ENCODE results near the gene TMEM175. TPM values are rescaled to one million over a fixed set of nuclear protein-coding genes. Genes with fewer than 3 reads are reported as not detected.
A peak's percentile ranks its signal among the peaks of the same experiment; 100 is the strongest.

TMEM175 gene
- total RNA-seq, 1 donor from 2014 or later, result 8.5 TPM

- no peak for DNase-seq (ENCODE audit: low read depth in 2 of 2)
Measured at GRCh38 chr4:898869-899555, 33.2 kb upstream of the TMEM175 start.

- DNase-seq (ENCODE audit: low read depth in 2 of 2), result no peak
Measured at GRCh38 chr4:899556-899906, 32.7 kb upstream of the TMEM175 start.

GRCh38 chr4:900073-900472 is 32.2 kb upstream of the TMEM175 start:
- no peak for DNase-seq (ENCODE audit: low read depth in 2 of 2)

DNA sequence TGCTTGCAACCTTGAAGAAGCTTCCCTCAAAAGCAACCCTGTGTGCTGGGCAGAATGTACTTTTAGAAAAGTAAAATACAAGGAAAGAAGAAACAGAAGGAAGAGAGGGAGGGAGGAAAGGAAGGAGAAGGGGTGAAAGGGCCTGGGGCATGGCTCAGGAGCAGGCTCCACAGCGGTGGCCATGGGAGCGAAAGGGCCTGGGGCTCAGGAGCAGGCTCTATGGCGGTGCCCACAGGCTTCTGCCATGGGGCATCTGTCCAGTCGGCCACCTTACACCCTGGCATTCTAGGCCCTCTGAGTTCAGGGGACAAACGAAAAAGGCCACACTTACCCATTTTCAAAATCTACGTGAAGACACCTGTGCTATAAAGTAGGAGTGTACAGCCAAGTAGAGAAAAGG is 31.5 kb upstream of the TMEM175 start:
- no peak for DNase-seq (ENCODE audit: low read depth in 2 of 2)

DNA sequence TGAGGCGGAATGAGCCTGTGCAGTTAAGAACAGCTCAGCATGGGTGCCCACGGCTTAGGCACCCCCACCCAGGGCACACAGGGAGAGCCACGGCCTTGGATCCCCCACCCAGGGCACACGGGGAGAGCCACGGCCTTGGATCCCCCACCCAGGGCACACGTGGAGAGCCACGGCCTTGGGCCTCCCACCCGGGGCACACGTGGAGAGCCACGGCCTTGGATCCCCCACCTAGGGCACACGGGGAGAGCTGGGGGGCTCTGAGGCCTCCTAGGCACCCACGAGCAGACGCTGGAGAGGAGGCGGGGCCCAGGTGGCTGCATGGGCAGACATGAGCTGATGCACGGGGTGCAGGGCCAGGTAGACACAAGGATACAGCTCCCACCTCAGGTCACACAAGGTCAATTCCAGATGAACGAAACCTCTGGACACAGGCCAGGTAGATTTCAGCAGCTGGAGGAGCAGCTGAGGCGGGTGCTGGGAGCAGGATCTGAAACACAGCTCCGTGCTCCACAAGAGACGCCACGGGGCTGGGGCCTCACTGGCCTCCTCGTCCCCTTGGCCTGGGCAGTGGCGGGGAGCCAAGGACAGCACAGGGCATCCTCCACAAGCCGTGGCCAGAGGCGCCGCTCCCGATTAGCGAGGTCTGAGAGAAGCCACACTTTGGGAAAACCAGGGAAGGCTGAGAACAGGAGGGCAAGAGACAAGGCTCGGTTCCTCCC is 30.9 kb upstream of the TMEM175 start:
- no peak for DNase-seq (ENCODE audit: low read depth in 2 of 2)

GRCh38 chr4:903066-904046 is 28.9 kb upstream of the TMEM175 start:
- DNase-seq (ENCODE audit: low read depth in 2 of 2), result no peak

DNA sequence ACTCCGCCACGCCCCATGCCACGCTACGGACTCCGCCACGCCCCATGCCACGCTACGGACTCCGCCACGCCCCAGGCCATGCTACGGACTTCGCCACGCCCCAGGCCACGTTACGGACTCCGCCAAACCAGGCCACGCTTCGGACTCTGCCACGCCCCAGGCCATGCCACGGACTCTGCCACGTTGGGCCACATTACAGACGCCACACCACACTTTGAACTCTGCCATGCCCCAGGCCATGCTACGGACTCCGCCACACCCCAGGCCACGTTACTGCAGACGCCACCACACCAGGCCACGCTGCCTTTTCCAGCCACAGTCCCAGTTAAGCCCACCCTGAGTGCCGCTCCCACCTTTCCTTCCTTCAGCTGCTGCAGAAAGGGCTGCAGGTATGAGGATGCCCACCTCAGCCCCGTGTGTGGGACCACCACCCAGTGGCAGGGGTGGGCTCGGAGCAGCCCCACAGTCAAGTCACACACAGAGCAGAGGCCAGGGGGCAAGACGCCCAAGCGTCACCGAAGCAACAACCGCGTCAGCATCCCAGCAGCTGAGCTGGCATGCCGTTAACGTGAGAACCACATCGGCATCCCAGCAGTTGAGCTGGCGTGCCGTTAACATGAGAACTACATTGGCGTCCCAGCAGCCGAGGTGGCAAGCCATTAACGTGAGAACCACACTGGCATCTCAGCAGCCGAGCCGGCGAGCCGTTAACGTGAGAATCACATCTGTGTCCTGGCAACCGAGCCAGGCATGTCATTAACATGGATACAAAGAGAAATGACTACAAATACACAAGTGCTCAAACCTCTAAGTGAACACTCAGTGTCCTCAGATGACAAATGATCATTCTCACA is 26.5 kb upstream of the TMEM175 start:
- no peak for DNase-seq (ENCODE audit: low read depth in 2 of 2)

GRCh38 chr4:906339-907102 is 25.7 kb upstream of the TMEM175 start:
- DNase-seq (ENCODE audit: low read depth in 2 of 2), result no peak

GRCh38 chr4:907103-907400 is 25.2 kb upstream of the TMEM175 start:
- no peak for DNase-seq (ENCODE audit: low read depth in 2 of 2)

- peak; percentile 42 to 95 for DNase-seq (ENCODE audit: low read depth in 2 of 2)
Measured at GRCh38 chr4:907691-908425, 24.4 kb upstream of the TMEM175 start.

GRCh38 chr4:909131-909571 is 23.1 kb upstream of the TMEM175 start:
- no peak for DNase-seq (ENCODE audit: low read depth in 2 of 2)

DNA sequence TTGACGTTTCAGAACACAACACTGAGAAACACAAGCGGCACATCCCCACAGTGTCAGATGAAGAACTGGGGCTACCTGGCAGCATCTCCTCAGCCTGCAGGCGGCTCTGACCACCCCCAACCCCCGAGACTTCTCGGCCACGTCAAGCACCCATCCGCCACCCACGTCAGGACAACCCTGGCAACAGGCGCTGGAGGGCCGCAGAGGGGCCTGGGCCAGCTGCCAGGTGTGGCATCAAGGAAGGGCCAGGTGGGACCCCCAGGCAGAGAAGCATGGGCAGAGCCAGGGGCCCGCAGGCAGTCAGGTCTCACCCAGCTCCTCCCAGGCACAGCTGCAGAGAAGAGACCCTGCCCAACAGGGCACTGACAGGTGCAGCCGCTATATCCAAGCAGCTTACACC is 22.4 kb upstream of the TMEM175 start:
- DNase-seq (ENCODE audit: low read depth in 2 of 2), result no peak

DNA sequence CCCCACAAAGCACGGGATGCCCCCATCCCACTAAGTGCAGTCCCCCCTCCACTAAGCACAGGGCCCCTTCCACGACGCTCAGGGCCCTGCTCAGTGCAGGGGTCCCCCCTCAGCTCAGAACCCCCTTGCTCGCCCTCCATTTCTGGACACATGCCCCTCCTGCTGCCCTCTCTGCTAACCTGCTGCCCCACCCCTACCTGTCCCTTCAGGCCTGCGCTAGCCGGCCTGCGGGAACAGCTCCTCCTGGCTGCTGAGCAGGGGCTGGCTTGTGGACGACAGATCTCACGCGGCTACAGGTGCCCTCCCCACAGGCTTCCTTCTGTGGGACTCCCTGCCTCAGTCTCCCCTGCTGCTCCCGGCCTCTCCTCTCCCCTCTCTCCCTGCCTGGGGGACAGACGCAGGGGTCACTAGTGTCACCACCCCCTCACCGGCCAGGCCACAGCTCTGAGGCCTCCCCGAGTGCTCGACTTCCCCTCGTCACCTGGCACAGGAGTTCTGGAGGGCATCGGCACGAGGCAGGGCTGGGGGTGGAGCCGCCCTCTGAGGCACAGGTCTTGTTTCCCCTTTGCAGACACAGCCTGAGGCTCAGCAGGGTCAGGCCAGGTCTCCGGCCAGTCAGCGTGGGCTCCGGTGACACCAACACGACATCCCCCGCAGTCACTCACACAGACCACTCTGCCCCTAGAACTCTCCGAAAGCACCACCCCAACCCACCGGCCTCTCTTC is 21.7 kb upstream of the TMEM175 start:
- DNase-seq (ENCODE audit: low read depth in 2 of 2), result no peak

- no peak for DNase-seq (ENCODE audit: low read depth in 2 of 2)
Measured at GRCh38 chr4:911221-911751, 21.0 kb upstream of the TMEM175 start.

- no peak for DNase-seq (ENCODE audit: low read depth in 2 of 2)
Measured at GRCh38 chr4:911871-912490, 20.3 kb upstream of the TMEM175 start.

GRCh38 chr4:912548-913279 is 19.5 kb upstream of the TMEM175 start:
- DNase-seq (ENCODE audit: low read depth in 2 of 2), result peak; percentile 76 to 88

- no peak for DNase-seq (ENCODE audit: low read depth in 2 of 2)
Measured at GRCh38 chr4:913280-913618, 19.0 kb upstream of the TMEM175 start.

DNA sequence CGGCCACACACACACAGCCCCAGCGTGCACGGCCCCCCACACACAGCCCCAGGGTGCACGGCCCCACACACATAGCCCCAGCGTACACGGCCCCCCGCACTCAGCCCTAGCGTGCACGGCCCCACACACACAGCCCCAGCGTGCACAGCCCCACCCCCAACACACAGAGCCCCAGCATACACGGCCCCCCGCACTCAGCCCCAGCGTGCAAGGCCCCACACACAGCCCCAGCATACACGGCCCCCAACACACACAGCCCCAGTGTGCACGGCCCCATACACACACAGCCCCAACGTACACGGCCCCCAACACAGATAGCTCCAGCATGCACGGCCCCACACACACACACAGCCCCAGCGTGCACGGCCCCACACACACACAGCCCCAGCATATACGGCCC is 17.7 kb upstream of the TMEM175 start:
- DNase-seq (ENCODE audit: low read depth in 2 of 2), result no peak

Measured in lung microvascular endothelial cell (primary cell).